Upper lobe of left lung (tissue), 6 donors: ENCODE measurements around the gene TSPEAR. TPM values are rescaled to one million over a fixed set of nuclear protein-coding genes. Genes with fewer than 3 reads are reported as not detected.

Experiments
- ATAC-seq, 2 donors: fragments of 200-7000 bp; cut with Tn5 transposase; one replicate each; pipeline ENCODE4 v1.9.1; 2022; ENCODE audit warnings: mild to moderate bottlenecking in 2 of 2, moderate library complexity in 2 of 2; ENCODE audit not compliant: low FRiP score in 2 of 2
- DNase-seq, 2 donors: peaks; one replicate each; pipeline ENCODE4 v3.0.0-alpha.2; 2019 to 2020
- H3K27ac ChIP-seq, 4 donors: fragments of 200-600 bp; sonication (generic); one replicate each; pipeline ENCODE4 v1.5.1; 2016 to 2019
- H3K27me3 ChIP-seq, 4 donors: fragments of 200-600 bp; sonication (generic); one replicate each; pipeline ENCODE4 v1.5.1; 2017 to 2019
- H3K36me3 ChIP-seq, 4 donors: fragments of 200-600 bp; sonication (generic); one replicate each; pipeline ENCODE4 v1.5.1; 2016 to 2019
- H3K4me1 ChIP-seq, 4 donors: fragments of 200-600 bp; sonication (generic); one replicate each; pipeline ENCODE4 v1.5.1; 2018 to 2019
- H3K4me3 ChIP-seq, 4 donors: fragments of 200-600 bp; sonication (generic); one replicate each; pipeline ENCODE4 v1.5.1; 2017 to 2019; ENCODE audit warnings: mild to moderate bottlenecking in 2 of 4, moderate library complexity in 1 of 4
- H3K9me3 ChIP-seq, 4 donors: fragments of 200-600 bp; sonication (generic); one replicate each; pipeline ENCODE4 v1.5.1; 2018 to 2019
- CTCF ChIP-seq, 6 experiments: fragments of 450-650 bp in 4 of 6; fragments of 200-600 bp in 2 of 6; sonication (generic) in 2 of 6; IDR thresholded peaks; one replicate each; pipeline ENCODE4 v1.5.1; 2016 to 2019; ENCODE audit warnings: antibody characterized with exemption in 6 of 6
- EP300 ChIP-seq, 4 donors: sonication (generic); formaldehyde crosslinking; IDR thresholded peaks; one replicate each; pipeline ENCODE4 v1.5.1; 2017; ENCODE audit warnings: antibody characterized with exemption in 4 of 4, control low read depth in 2 of 4
- POLR2A ChIP-seq, 4 donors: fragments of 450-650 bp; IDR thresholded peaks; one replicate each; pipeline ENCODE4 v1.5.1; 2016 to 2017; ENCODE audit warnings: antibody characterized with exemption in 4 of 4, mild to moderate bottlenecking in 2 of 4
- POLR2AphosphoS5 ChIP-seq, 2 donors: sonication (generic); formaldehyde crosslinking; IDR thresholded peaks; one replicate each; pipeline ENCODE4 v1.5.1; 2017; ENCODE audit warnings: antibody characterized with exemption in 2 of 2
- WGBS, 2 donors: methylation state at CpG; one replicate each; pipeline ENCODE4 v1.1.5; 2017 to 2018; 5-methylcytosine and 5-hydroxymethylcytosine counted together
- total RNA-seq, 6 donors: library from RNA; depleted of rRNA in 4 of 6; stranded (reverse); fragments of >200 nt in 4 of 6; gene quantifications; one replicate each; pipeline versions ENCODE4 v1.1.0 to v1.2.1, GENCODE V29; 2016 to 2021
- donor health status: DM: no; HTN: no; CAD: no; lungs with moderate emphysema.
- donor health status: DM: no; HTN: yes; CAD: no; lungs with severe emphysema.

The TSPEAR gene
- total RNA-seq, 6 donors from 2014 or later = 0.14 to 0.17 TPM; not detected in 4

- DNase-seq (no peak), ATAC-seq (no peak)
- no peaks in the 10 kb centered on the region for H3K36me3 ChIP-seq
- H3K4me3 ChIP-seq = no peak overlapping the region
- no peaks in the 10 kb centered on the region for H3K4me1 ChIP-seq
- H3K27ac ChIP-seq = no peak overlapping the region
- TF ChIP-seq POLR2A (IDR thresholded peaks at IDR 0.05) = no peak
- TF ChIP-seq EP300 (IDR thresholded peaks at IDR 0.05) = no peak
- no peak for TF ChIP-seq CTCF (IDR thresholded peaks at IDR 0.05)
- no peak for TF ChIP-seq POLR2AphosphoS5 (IDR thresholded peaks at IDR 0.05)
- no peaks in the 10 kb centered on the region for H3K9me3 ChIP-seq
- no peaks in the 10 kb centered on the region for H3K27me3 ChIP-seq
- 77 to 82% methylated on average over 9 of the region's 9 CpGs for WGBS, 2 donors
These were observed 154.5 kb downstream of the TSPEAR start for GRCh38 chr21:44556879-44557278.

- ATAC-seq (no peak), DNase-seq (peak in 1 of 2 donors; percentile 49)
- Histone ChIP-seq H3K4me3 (no peak overlapping the region), H3K27me3 (no peaks in the 10 kb centered on the region), H3K9me3 (no peaks in the 10 kb centered on the region), H3K36me3 (no peaks in the 10 kb centered on the region), H3K27ac (no peak overlapping the region), H3K4me1 (no peaks in the 10 kb centered on the region)
- 81 to 82% methylated on average over 13 of the region's 13 CpGs for WGBS, 2 donors
- TF ChIP-seq POLR2AphosphoS5 (IDR thresholded peaks at IDR 0.05) (no peak), POLR2A (IDR thresholded peaks at IDR 0.05) (no peak), EP300 (IDR thresholded peaks at IDR 0.05) (no peak), CTCF (IDR thresholded peaks at IDR 0.05) (no peak)
These were observed 156.0 kb downstream of the TSPEAR start for GRCh38 chr21:44555200-44555875.

GRCh38 chr21:44552681-44553080 is 158.7 kb downstream of the TSPEAR start:
- 83 to 86% methylated on average over 13 of the region's 13 CpGs for WGBS, 2 donors
- H3K4me1 ChIP-seq = peaks cover 0 to 5% (median 2%) of the 10 kb centered on the region in 4 donors
- no peak overlapping the region for H3K27ac ChIP-seq
- TF ChIP-seq CTCF (IDR thresholded peaks at IDR 0.05) (no peak), EP300 (IDR thresholded peaks at IDR 0.05) (no peak), POLR2A (IDR thresholded peaks at IDR 0.05) (no peak), POLR2AphosphoS5 (IDR thresholded peaks at IDR 0.05) (no peak)
- H3K36me3 ChIP-seq = no peaks in the 10 kb centered on the region
- no peak for ATAC-seq
- H3K4me3 ChIP-seq = no peak overlapping the region
- no peak for DNase-seq
- no peaks in the 10 kb centered on the region for H3K27me3 ChIP-seq
- no peaks in the 10 kb centered on the region for H3K9me3 ChIP-seq

- ATAC-seq (no peak), DNase-seq (no peak)
- peaks cover 0 to 5% (median 2%) of the 10 kb centered on the region in 4 donors for H3K4me1 ChIP-seq
- no peaks in the 10 kb centered on the region for H3K9me3 ChIP-seq
- no peak overlapping the region for H3K27ac ChIP-seq
- no peak for TF ChIP-seq CTCF (IDR thresholded peaks at IDR 0.05)
- no peak for TF ChIP-seq EP300 (IDR thresholded peaks at IDR 0.05)
- TF ChIP-seq POLR2A (IDR thresholded peaks at IDR 0.05) = no peak
- TF ChIP-seq POLR2AphosphoS5 (IDR thresholded peaks at IDR 0.05) = no peak
- H3K27me3 ChIP-seq = no peaks in the 10 kb centered on the region
- no peak overlapping the region for H3K4me3 ChIP-seq
- no peaks in the 10 kb centered on the region for H3K36me3 ChIP-seq
- WGBS, 2 donors = 92 to 97% methylated on average over 2 to 6 of the region's 6 CpGs
These were observed 159.2 kb downstream of the TSPEAR start for GRCh38 chr21:44552136-44552535.
